Measurements from ENCODE around the gene EWSR1.

Gene EWSR1

GRCh38 chr22:29320546-29320945, 52.5 kb downstream of the EWSR1 start:
- peak; percentile 51 for DNase-seq

- no peak for DNase-seq
Observed at GRCh38 chr22:29323641-29324040, 55.6 kb downstream of the EWSR1 start.

GRCh38 chr22:29325356-29325755, 57.3 kb downstream of the EWSR1 start:
- no peak for DNase-seq

DNA sequence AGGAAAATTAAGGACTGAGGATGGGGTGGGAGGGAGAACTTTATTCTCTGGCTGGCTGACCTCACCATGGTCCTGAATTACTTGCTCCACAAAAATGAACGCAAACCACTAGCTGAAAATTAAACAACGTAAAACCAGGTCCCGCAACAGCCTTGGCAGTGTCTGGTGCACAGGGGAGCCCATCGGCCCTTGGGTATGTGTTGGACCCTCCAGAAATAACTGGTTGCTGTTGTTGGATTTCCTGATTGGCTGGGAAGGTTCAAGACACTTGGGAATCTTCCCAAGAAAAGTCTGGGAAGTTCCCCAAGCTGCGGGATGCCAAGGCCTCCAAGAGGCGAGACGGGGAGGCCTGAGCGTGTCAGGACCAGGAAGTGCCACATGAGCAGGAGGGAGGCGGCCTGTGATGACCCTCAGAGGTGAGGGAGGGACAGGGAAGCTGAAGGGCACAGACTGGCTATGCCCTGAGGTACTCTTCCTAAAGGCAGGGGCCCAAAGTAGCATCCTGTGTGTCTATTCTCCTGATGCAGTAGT, 57.8 kb downstream of the EWSR1 start:
- no peak for DNase-seq

- no peak for DNase-seq
Observed at GRCh38 chr22:29326481-29326880, 58.4 kb downstream of the EWSR1 start.

DNA sequence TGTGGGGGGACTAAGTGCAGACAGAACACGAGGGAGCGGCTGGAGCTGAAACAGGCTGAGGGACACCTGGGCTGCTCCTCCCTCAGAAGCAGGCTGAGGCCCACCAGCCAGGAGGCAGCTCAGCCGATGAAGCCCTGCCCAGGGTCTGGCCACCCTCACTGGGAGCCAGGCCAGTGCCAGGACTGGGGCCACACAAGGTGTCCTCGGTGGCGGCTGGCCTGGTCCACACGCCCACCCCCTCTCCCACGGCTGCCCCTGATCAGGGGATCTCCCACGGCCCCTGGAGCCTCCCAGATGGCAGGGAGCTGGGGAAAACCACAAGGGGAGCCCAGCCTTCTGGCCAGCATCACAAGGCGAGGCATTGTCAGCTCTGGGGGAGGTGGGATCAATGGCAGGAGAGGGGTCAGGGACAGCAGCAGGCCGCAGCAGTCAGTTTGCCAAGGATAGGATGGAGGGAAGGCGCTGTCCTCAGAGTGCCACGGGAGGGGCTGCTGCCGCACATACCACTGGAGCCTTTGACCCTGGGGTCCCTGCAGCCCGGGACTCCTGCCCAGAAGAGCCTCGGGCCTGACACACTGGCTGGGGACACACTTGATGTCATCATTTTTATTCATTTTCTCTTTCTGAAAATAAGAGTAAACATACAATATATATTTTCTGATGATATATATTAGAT, 59.2 kb downstream of the EWSR1 start:
- DNase-seq = no peak

DNA sequence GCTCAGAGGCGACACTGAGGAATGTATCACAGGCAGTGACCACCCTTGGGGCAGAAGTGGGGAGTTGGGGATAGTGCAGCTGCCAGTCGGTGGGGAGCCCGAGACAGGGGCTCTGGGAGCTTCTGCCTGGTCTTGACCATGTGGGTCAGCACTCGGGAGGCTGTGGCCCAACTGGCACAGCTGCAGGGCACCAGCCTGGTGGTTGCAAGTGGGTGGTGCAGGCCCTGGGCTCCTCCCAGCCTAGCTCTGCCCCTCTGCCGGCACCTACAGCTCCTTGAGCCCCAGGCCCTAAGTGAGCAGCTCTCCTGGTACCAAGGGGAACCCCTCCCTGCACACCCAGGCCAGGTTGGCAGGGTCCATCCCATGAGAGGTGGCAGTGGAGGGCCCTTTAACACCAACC, 60.0 kb downstream of the EWSR1 start:
- no peak for DNase-seq

GRCh38 chr22:29328566-29329500, 60.8 kb downstream of the EWSR1 start:
- DNase-seq = no peak

GRCh38 chr22:29329581-29329980, 61.5 kb downstream of the EWSR1 start:
- no peak for DNase-seq

DNA sequence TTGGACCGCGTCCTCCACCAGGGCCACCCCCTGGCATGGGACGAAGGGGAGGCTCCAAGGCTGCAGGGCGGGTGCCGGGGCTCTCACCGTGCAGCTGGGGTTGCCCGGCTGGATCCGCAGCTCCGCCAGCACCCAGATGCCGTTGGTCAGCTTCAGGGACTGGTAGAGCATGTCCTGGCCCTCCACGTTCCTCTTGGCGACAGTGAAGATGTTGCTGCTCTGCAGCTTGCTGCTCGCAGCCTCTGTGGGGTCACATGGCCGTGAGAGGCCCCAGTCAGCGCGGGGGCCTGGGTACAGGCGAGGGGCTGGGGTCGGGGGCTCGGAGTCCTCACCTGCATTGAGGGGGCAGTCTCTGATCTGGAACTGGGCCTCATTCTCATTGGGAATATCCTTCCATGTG, 62.2 kb downstream of the EWSR1 start:
- no peak for DNase-seq

DNA sequence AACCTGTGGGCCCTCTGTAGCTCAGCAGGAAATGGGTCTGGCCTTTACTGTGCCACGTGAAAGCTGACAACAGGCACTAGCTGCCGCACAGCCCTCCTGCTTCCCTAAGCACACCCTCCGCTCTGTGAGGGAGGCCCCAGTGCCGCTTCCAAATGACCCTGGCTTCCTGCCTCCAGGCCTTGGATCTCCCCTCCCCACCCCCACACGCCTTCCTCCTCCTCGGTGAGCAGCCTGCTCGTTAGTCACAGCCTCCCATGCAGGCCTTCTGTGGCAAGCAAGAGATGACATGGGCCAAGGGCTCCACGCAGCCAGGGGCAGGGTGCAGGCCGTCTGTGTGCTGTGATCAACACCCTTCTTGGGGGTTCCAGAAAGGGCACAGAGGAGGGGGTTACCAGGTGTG, 62.7 kb downstream of the EWSR1 start:
- no peak for DNase-seq

- DNase-seq = no peak
Observed at GRCh38 chr22:29331213-29331612, 63.1 kb downstream of the EWSR1 start.

- no peak for DNase-seq
Observed at GRCh38 chr22:29331658-29332300, 63.7 kb downstream of the EWSR1 start.

DNA sequence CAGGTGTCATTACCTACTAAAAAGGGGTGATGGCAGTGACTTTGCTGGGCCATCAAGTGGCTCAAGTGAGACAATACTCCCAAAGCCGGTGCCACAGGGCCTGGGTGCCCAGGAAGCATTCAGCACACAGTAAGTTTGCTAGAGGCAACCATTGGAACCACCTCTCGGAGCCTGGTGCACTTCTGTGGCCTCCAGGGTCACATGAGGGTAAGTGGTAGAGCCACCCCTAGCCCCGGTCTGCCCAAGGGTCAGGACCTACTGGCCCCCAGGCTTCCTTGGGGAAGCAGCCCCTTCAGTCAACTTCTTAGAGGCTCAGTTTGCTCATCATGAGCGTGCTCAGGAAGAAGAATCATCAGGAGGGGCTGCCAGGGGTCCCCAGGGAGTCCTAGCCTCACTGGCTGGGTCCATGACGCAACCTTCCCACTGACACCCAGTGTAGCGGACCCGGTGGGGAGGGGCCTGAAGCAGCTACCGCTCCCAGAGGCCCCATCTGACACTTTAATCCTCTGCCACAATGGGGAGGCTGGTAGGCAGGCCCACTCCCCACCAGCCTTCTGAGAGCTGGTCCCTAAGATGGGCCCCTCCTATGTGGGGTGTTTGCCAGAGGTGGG, 64.9 kb downstream of the EWSR1 start:
- no peak for DNase-seq

GRCh38 chr22:29334148-29334547, 66.1 kb downstream of the EWSR1 start:
- no peak for DNase-seq

- DNase-seq = no peak
Observed at GRCh38 chr22:29334696-29335344, 66.8 kb downstream of the EWSR1 start.

- no peak for DNase-seq
Observed at GRCh38 chr22:29335656-29336055, 67.6 kb downstream of the EWSR1 start.

DNA sequence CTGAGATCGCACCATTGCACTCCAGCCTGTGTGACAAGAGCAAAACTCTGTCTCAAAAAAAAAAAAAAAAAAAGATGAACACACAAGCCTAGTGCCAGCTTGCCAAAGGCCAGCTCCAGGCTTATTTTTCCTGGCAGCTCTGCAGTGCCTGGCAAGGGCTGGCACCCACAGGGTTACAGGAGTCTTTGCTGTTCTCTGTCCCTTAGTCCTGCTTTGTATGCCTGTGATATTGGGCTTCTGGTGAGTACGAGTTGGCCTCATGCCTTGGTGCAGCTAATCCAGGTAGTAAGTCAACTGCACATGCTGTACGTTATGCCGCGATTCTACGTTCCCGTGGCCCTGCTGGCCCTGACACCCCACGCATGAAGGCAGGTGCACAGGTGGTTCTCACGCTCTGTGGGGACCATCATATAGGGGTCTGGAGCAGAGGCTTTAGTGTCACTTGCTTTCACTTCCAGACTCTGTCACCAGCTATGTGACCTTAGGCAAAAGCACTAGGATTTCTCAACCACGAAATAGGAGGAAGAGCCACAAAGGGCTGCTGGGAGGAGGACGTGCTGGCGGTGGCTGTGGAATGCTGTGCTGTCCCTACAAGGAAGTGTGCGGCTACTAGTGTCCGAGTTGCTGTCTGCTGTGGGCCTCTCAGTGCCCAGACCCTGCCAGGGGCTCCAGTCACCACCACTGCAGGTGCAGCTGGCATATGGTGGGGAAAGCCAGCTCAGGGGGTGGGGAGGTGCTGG, 68.9 kb downstream of the EWSR1 start:
- no peak for DNase-seq

DNA sequence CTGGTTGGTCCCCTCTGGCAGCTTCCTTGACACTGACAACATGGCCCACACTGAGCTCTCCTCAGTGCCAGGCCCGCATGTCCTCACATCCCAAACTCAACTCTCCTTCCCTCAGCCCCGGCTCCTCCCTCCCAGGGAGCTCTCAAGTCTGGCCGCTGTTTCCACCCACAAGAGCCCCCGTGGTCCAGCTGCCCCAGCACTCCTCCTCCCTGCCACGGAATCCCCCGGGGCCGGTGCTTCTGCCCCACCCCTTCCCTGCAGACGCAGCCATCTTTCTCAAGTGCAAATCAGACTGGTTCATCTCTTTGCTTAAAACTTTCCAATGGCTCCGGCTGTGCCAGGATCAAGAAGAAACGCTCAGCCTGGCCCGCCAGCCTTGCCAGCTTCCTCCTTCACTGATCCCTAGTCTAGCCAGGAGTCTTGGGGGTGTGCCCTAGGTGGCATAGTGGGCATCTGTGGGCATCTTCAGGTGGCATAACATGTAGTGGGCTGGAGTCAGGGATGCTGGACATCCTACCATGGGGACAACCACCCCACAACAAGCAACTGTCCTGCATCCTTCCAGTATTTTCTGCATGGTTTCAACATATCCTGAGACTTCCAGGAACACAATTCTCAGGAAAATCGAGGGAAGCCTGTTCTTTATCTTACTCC, 69.7 kb downstream of the EWSR1 start:
- no peak for DNase-seq

GRCh38 chr22:29338398-29338797, 70.3 kb downstream of the EWSR1 start:
- no peak for DNase-seq
